ELF-1 (cell line): ENCODE measurements around the gene ZNF207.

Source experiments
- DNase-seq: peaks from one replicate; pipeline ENCODE4 v3.0.0-alpha.2; 2016; ENCODE audit warnings: low read depth, low spot score

ZNF207 gene

GRCh38 chr17:32335046-32335445, 14.9 kb upstream of the ZNF207 start:
- DNase-seq = no peak

GRCh38 chr17:32335687-32336086, 14.3 kb upstream of the ZNF207 start:
- no peak for DNase-seq

GRCh38 chr17:32341141-32341856, 8.7 kb upstream of the ZNF207 start:
- DNase-seq = no peak

- peak; percentile 83 for DNase-seq
These were observed 7.9 kb upstream of the ZNF207 start, which contains the start of gene C17orf75 for GRCh38 chr17:32341857-32342602. C17orf75 (minus strand) TSS chr17:32342173; CDS start chr17:32342139, 34 bp downstream.

- no peak for DNase-seq
These were observed 7.2 kb upstream of the ZNF207 start for GRCh38 chr17:32342603-32343325.

GRCh38 chr17:32345951-32346600, 3.9 kb upstream of the ZNF207 start:
- DNase-seq = no peak

- no peak for DNase-seq
These were observed 1.5 kb upstream of the ZNF207 start for GRCh38 chr17:32348483-32348800.

GRCh38 chr17:32349503-32349853, 479 bp upstream of the ZNF207 start:
- DNase-seq = peak; percentile 48

- no peak for DNase-seq
These were observed 885 bp downstream of the ZNF207 start for GRCh38 chr17:32350666-32351418.

GRCh38 chr17:32352734-32353133, 2.8 kb downstream of the ZNF207 start:
- peak; percentile 12 for DNase-seq

- DNase-seq = no peak
These were observed 5.9 kb downstream of the ZNF207 start for GRCh38 chr17:32355649-32356377.

- no peak for DNase-seq
These were observed 6.4 kb downstream of the ZNF207 start for GRCh38 chr17:32356378-32356743.

- DNase-seq = peak; percentile 17
These were observed 6.8 kb downstream of the ZNF207 start for GRCh38 chr17:32356750-32357149.

- no peak for DNase-seq
These were observed 7.7 kb downstream of the ZNF207 start for GRCh38 chr17:32357615-32358014.

GRCh38 chr17:32361270-32361669, 11.3 kb downstream of the ZNF207 start:
- DNase-seq = no peak

- no peak for DNase-seq
These were observed 20.5 kb downstream of the ZNF207 start for GRCh38 chr17:32370426-32370825.

GRCh38 chr17:32382526-32383223, 32.7 kb downstream of the ZNF207 start:
- no peak for DNase-seq

- DNase-seq = no peak
These were observed 34.0 kb downstream of the ZNF207 start for GRCh38 chr17:32383926-32384434.

- DNase-seq = no peak
These were observed 35.2 kb downstream of the ZNF207 start for GRCh38 chr17:32385121-32385520.

GRCh38 chr17:32385971-32386370, 36.0 kb downstream of the ZNF207 start:
- DNase-seq = no peak
